Raji (cell line): ENCODE data around the gene CDK8.

Experiments
- POLR2A ChIP-seq: IDR thresholded peaks from 2 replicates; pipeline ENCODE4 v1.6.1; 2011; ENCODE audit warnings: low read depth, low read length, control low read depth; ENCODE audit not compliant: insufficient read depth

CDK8 gene

GRCh38 chr13:26436914-26437313 is 183.0 kb downstream of the CDK8 start:
- TF ChIP-seq POLR2A: no peak

- TF ChIP-seq POLR2A: no peak
These were observed 186.2 kb downstream of the CDK8 start for GRCh38 chr13:26440111-26440510.

- TF ChIP-seq POLR2A: no peak
These were observed 187.5 kb downstream of the CDK8 start for GRCh38 chr13:26441476-26441875.

GRCh38 chr13:26442541-26442940 is 188.6 kb downstream of the CDK8 start:
- no peak for TF ChIP-seq POLR2A

- TF ChIP-seq POLR2A: no peak
These were observed 191.2 kb downstream of the CDK8 start for GRCh38 chr13:26445092-26445491.

- TF ChIP-seq POLR2A: no peak
These were observed 192.8 kb downstream of the CDK8 start for GRCh38 chr13:26446751-26447150.

GRCh38 chr13:26448032-26448431 is 194.1 kb downstream of the CDK8 start:
- no peak for TF ChIP-seq POLR2A

GRCh38 chr13:26449063-26449848 is 195.3 kb downstream of the CDK8 start:
- no peak for TF ChIP-seq POLR2A
